HG02852 (cell line): ENCODE results near the gene RASA1.

Experiments
- ATAC-seq: cut with Tn5 transposase; IDR thresholded peaks from one replicate; pipeline ENCODE4 v1.9.1; 2021; ENCODE audit warnings: mild to moderate bottlenecking, moderate library complexity; ENCODE audit not compliant: unreplicated experiment

RASA1 gene

GRCh38 chr5:87400305-87400899 is 132.7 kb downstream of the RASA1 start:
- ATAC-seq: peak; percentile 76

- no peak for ATAC-seq
These were observed 133.9 kb downstream of the RASA1 start for GRCh38 chr5:87401626-87402025.

GRCh38 chr5:87403409-87403808 is 135.7 kb downstream of the RASA1 start:
- no peak for ATAC-seq

- ATAC-seq: no peak
These were observed 136.2 kb downstream of the RASA1 start for GRCh38 chr5:87403899-87404298.

GRCh38 chr5:87404359-87404758 is 136.7 kb downstream of the RASA1 start:
- ATAC-seq: no peak

- ATAC-seq: no peak
These were observed 137.9 kb downstream of the RASA1 start for GRCh38 chr5:87405472-87406155.

GRCh38 chr5:87408204-87408603 is 140.5 kb downstream of the RASA1 start:
- no peak for ATAC-seq

GRCh38 chr5:87410931-87411330 is 143.2 kb downstream of the RASA1 start:
- no peak for ATAC-seq

- ATAC-seq: no peak
These were observed 143.9 kb downstream of the RASA1 start for GRCh38 chr5:87411586-87411972.

- ATAC-seq: peak; percentile 24
These were observed 144.4 kb downstream of the RASA1 start for GRCh38 chr5:87411973-87412629.

- ATAC-seq: peak; percentile 98
These were observed 145.1 kb downstream of the RASA1 start, which contains the start of gene CCNH for GRCh38 chr5:87412630-87413342. Gene CCNH, minus strand, starts transcription at chr5:87412930. Its CDS starts 136 bp downstream, at chr5:87412794.

GRCh38 chr5:87413343-87413645 is 145.6 kb downstream of the RASA1 start:
- no peak for ATAC-seq

- ATAC-seq: no peak
These were observed 150.8 kb downstream of the RASA1 start for GRCh38 chr5:87418506-87418905.

GRCh38 chr5:87421307-87421706 is 153.6 kb downstream of the RASA1 start:
- no peak for ATAC-seq

GRCh38 chr5:87423755-87424154 is 156.1 kb downstream of the RASA1 start:
- ATAC-seq: no peak

GRCh38 chr5:87430863-87431457 is 163.3 kb downstream of the RASA1 start:
- no peak for ATAC-seq

GRCh38 chr5:87432460-87432859 is 164.8 kb downstream of the RASA1 start:
- no peak for ATAC-seq

GRCh38 chr5:87433945-87434344 is 166.3 kb downstream of the RASA1 start:
- ATAC-seq: no peak

GRCh38 chr5:87434461-87434860 is 166.8 kb downstream of the RASA1 start:
- no peak for ATAC-seq

- no peak for ATAC-seq
These were observed 167.5 kb downstream of the RASA1 start for GRCh38 chr5:87435144-87435694.

- ATAC-seq: no peak
These were observed 170.0 kb downstream of the RASA1 start for GRCh38 chr5:87437724-87438123.
